ENCODE measurements around the gene OTOF.

DNA sequence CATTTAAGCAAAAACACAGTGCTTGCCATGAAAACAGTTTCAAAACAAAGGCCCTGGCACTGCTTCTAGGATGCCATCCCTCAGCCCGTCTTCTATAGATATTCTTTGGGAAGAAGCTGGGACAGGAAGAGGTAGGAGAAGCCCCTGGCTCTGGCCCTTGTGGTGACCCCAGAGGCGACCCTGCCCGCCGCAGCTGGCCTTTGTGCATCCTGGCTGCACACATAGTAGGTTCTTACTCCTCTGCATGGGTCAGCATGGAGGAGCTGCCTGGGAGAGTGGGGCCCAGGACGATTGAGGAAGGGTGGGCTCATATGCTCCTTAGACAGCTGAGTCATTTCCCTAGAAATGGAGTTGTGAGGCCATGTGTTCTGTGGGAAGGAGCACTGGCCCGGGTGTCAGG is 44.4 kb upstream of the OTOF start:
- no peak for TF ChIP-seq ELF1 (IDR thresholded peaks at IDR 0.05; ENCODE audit: borderline replicate concordance, low read depth)
- TF ChIP-seq, protein P1, sequence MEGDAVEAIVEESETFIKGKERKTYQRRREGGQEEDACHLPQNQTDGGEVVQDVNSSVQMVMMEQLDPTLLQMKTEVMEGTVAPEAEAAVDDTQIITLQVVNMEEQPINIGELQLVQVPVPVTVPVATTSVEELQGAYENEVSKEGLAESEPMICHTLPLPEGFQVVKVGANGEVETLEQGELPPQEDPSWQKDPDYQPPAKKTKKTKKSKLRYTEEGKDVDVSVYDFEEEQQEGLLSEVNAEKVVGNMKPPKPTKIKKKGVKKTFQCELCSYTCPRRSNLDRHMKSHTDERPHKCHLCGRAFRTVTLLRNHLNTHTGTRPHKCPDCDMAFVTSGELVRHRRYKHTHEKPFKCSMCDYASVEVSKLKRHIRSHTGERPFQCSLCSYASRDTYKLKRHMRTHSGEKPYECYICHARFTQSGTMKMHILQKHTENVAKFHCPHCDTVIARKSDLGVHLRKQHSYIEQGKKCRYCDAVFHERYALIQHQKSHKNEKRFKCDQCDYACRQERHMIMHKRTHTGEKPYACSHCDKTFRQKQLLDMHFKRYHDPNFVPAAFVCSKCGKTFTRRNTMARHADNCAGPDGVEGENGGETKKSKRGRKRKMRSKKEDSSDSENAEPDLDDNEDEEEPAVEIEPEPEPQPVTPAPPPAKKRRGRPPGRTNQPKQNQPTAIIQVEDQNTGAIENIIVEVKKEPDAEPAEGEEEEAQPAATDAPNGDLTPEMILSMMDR (IDR thresholded peaks at IDR 0.05 in 2 of 3, conservative IDR thresholded peaks at IDR 0.05 in 1 of 3; ENCODE audit: borderline replicate concordance in 1 of 3, insufficient read depth in 1 of 3, low read depth in 2 of 3, low read length in 2 of 3), result no peak
- no peak for TF ChIP-seq EZH2 (IDR thresholded peaks at IDR 0.05)

All from HCT116 (cell line).